Measurements from ENCODE around the gene UFD1. TPM values are rescaled to one million over a fixed set of nuclear protein-coding genes. Genes with fewer than 3 reads are reported as not detected.
"Not testable (repeated sequence)": the region's sequence is repeated elsewhere in the genome, so short reads cannot be mapped to it uniquely, and the experiment has no call there.

Gene UFD1
- total RNA-seq, 1 donor from 2014 or later, result 54.4 TPM

DNA sequence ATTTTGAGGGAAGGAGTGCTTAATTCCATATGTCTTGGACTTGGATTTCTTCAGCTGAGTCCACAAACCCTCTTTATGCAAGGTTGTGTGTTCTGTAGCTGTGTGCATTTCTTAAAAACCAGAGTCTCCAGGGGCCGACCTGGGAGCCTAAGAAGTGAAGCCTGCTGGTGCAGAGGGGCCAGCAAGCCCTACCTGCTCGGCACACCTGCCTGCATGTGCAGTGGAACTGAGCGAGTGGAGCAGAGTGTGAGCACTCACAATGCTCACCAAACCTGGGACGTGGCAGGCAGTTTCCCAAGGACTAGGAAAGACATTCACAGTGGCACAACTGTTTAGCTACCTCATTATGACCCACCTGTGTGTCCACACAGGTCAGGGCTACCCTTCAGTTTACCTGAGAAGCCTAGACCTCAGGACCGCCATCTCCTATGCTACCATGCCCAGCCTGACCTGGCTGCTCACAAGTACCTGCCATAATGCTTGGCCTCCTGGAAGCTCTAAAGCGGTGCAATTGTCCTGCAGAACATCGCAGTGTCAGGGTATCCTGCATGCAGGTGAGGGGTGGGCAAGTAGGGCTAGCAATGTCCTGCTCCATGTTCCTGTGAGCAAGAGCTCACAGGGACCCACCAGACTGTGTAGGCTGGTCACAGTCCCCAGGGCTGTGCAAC is 35.3 kb downstream of the UFD1 start:
- CTCF ChIA-PET, result no interaction called here
- no peak for DNase-seq
- Mint-ChIP-seq H3K9me3 (no peaks in the 10 kb centered on the region), H3K36me3 (ENCODE audit: low read depth) (peaks cover 56% of the 10 kb centered on the region), H3K4me3 (no peak overlapping the region), H3K4me1 (peaks cover 34% of the 10 kb centered on the region), H3K27me3 (no peaks in the 10 kb centered on the region), H3K27ac (no peak overlapping the region)
- intact Hi-C loops (cut with micrococcal nuclease), result no loop called here
- TF ChIP-seq, protein P1, sequence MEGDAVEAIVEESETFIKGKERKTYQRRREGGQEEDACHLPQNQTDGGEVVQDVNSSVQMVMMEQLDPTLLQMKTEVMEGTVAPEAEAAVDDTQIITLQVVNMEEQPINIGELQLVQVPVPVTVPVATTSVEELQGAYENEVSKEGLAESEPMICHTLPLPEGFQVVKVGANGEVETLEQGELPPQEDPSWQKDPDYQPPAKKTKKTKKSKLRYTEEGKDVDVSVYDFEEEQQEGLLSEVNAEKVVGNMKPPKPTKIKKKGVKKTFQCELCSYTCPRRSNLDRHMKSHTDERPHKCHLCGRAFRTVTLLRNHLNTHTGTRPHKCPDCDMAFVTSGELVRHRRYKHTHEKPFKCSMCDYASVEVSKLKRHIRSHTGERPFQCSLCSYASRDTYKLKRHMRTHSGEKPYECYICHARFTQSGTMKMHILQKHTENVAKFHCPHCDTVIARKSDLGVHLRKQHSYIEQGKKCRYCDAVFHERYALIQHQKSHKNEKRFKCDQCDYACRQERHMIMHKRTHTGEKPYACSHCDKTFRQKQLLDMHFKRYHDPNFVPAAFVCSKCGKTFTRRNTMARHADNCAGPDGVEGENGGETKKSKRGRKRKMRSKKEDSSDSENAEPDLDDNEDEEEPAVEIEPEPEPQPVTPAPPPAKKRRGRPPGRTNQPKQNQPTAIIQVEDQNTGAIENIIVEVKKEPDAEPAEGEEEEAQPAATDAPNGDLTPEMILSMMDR (IDR thresholded peaks at IDR 0.05), result no peak
- POLR2A ChIA-PET, result interaction anchor here (1.4 kb wide), 1 partner anchor 11 kb away, joined by 5 read pairs; the partner anchor contains the start of gene MRPL40
- no peak for ATAC-seq (ENCODE audit: low read depth)

DNA sequence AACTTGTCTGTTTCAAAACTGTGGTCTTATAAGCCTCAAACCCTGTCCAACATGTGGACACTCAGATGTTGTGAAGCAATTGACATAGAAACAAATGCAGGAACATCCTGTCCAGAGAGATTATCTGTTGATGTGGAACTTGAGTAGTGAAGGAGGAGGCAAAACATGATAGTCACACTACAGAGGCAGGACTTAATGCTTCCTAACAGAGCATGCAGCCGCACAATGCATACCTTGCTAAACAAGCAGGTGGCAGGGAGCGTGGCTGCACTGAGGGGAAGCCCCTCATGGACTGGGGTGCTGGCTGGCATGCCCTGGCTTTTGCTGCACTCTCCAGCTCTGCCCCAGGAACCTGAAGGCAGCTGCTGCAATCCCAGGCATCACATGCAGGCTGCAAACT is 36.8 kb downstream of the UFD1 start:
- Mint-ChIP-seq H3K27me3 (no peaks in the 10 kb centered on the region), H3K36me3 (ENCODE audit: low read depth) (peaks cover 60% of the 10 kb centered on the region), H3K4me3 (no peak overlapping the region), H3K27ac (no peak overlapping the region), H3K9me3 (no peaks in the 10 kb centered on the region), H3K4me1 (peaks cover 27% of the 10 kb centered on the region)
- intact Hi-C loops (cut with micrococcal nuclease), result no loop called here
- TF ChIP-seq, protein P1 (IDR thresholded peaks at IDR 0.05), result no peak
- DNase-seq, result no peak
- ATAC-seq (ENCODE audit: low read depth), result no peak
- ChIA-PET POLR2A (interaction anchor here (0.9 kb wide), 1 partner anchor 10 kb away, joined by 3 read pairs; the partner anchor contains the start of genes HIRA and MRPL40), CTCF (no interaction called here)

DNA sequence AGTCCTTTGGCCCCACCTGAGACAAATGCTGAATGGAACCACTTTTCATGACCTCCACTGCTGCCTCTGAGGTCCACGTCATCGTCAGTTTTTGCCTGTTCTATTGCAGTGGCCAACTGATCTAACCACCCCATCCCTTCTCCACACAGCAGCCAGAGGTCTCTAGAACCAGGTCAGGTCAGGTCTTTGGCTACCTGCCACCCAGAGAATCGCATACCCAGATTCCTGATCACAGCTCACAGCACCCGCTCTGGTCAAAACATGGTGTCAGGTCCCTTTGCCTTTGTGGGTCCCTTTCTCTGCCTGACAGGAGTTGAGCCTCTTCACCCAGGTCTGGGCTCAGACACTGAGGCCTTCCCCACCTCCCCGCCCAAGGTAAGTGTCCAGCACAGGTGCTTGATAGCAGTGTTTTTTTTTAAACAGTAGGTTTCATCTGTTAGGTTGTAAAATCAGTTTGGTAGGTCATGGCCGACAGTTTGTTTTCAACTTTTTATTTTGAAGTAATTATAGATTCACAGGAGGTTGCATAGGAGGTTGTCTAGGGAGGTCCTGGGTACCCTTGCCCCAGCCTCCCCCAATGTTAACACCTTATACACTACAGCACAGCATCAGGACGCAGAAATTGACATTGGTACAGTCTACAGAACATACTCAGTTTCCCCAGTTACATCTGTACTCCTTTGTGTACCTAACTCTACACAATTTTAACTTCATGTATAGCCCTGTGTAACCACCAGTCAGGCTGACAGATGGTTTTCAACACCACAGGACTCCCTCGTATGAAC is 38.4 kb downstream of the UFD1 start:
- H3K27me3 Mint-ChIP-seq, result no peaks in the 10 kb centered on the region
- DNase-seq (no peak), ATAC-seq (ENCODE audit: low read depth) (no peak)
- H3K36me3 Mint-ChIP-seq (ENCODE audit: low read depth), result peaks cover 63% of the 10 kb centered on the region
- POLR2A ChIA-PET, result no interaction called here
- TF ChIP-seq, protein P1 (IDR thresholded peaks at IDR 0.05), result no peak
- no peak overlapping the region for H3K27ac Mint-ChIP-seq
- H3K4me3 Mint-ChIP-seq, result no peak overlapping the region
- CTCF ChIA-PET, result no interaction called here
- intact Hi-C loops (cut with micrococcal nuclease), result no loop called here
- H3K9me3 Mint-ChIP-seq, result no peaks in the 10 kb centered on the region
- H3K4me1 Mint-ChIP-seq, result peaks cover 19% of the 10 kb centered on the region

DNA sequence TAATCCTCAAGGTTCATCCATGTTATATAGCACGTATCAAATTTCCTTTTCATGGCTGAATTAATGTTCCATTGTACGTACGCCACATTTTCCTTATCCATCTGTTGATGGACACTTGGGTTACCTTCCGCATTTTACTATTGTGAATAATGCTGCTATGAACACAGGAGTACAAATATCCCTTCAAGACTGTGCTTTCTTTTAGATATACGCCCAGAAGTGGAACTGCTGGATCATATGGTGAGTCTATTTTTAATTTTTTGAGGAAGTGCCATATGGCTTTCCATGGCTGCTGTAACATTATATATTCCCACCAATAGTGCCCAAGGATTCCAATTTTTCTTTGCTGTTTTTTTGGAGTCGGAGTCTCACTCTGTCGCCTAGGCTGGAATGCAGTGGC is 40.7 kb downstream of the UFD1 start:
- ATAC-seq (ENCODE audit: low read depth), result no peak
- DNase-seq, result no peak
- H3K4me3 Mint-ChIP-seq, result no peak overlapping the region
- POLR2A ChIA-PET, result interaction anchor here (1.1 kb wide), 1 partner anchor 9 kb away, joined by 5 read pairs; the partner anchor contains the start of gene C22orf39
- no peaks in the 10 kb centered on the region for H3K27me3 Mint-ChIP-seq
- intact Hi-C loops (cut with micrococcal nuclease), result no loop called here
- no peak overlapping the region for H3K27ac Mint-ChIP-seq
- H3K4me1 Mint-ChIP-seq, result peaks cover 32% of the 10 kb centered on the region
- H3K36me3 Mint-ChIP-seq (ENCODE audit: low read depth), result peaks cover 52% of the 10 kb centered on the region
- CTCF ChIA-PET, result no interaction called here
- H3K9me3 Mint-ChIP-seq, result no peaks in the 10 kb centered on the region
- TF ChIP-seq, protein P1 (IDR thresholded peaks at IDR 0.05), result no peak

DNA sequence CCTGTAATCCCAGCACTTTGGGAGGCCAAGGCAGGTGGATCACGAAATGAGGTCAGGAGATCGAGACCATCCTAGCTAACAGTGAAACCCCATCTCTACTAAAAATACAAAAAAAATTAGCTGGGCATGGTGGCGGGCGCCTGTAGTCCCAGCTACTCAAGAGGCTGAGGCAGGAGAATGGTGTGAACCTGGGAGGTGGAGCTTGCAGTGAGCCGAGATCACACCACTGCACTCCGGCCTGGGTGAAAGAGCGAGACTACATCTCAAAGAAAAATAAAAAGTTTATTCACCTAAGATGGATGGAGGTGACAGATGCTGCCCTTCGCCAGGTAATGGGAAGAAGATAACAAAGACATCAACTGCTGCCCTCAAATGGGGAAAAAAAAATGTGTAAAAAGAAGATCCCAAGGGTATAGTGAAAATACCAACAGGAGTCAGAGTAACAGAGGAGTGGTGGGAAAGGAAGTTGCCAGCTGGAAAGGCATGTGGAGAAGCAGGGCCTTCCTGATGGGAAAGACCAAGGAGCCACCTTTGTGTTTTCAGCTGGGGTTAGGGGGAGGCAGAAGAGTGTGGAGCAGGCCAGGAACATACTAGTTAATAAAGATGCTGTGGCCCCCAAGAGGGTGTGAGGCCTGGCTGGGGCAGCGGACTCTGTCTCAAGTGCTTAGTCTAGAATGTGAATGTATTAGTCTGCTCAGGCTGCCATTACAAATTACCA is 42.4 kb downstream of the UFD1 start:
- H3K4me1 Mint-ChIP-seq, result peaks cover 39% of the 10 kb centered on the region
- DNase-seq; CTCF ChIA-PET; H3K27me3 Mint-ChIP-seq; ATAC-seq (ENCODE audit: low read depth); H3K4me3 Mint-ChIP-seq; H3K9me3 Mint-ChIP-seq; intact Hi-C loops (cut with micrococcal nuclease): not testable (repeated sequence)
- H3K27ac Mint-ChIP-seq, result peak overlapping the region; percentile 16
- POLR2A ChIA-PET, result interaction anchor here (5.3 kb wide), 1 partner anchor 11 kb away, joined by 92 read pairs; the partner anchor contains the start of gene C22orf39
- peaks cover 42% of the 10 kb centered on the region for H3K36me3 Mint-ChIP-seq (ENCODE audit: low read depth)
